ENCODE data around the gene CRIP1. TPM values are rescaled to one million over a fixed set of nuclear protein-coding genes. Genes with fewer than 3 reads are reported as not detected.
A peak's percentile ranks its signal among the peaks of the same experiment; 100 is the strongest.

Gene CRIP1
- total RNA-seq, 1 donor from 2014 or later = 29.5 TPM

DNA sequence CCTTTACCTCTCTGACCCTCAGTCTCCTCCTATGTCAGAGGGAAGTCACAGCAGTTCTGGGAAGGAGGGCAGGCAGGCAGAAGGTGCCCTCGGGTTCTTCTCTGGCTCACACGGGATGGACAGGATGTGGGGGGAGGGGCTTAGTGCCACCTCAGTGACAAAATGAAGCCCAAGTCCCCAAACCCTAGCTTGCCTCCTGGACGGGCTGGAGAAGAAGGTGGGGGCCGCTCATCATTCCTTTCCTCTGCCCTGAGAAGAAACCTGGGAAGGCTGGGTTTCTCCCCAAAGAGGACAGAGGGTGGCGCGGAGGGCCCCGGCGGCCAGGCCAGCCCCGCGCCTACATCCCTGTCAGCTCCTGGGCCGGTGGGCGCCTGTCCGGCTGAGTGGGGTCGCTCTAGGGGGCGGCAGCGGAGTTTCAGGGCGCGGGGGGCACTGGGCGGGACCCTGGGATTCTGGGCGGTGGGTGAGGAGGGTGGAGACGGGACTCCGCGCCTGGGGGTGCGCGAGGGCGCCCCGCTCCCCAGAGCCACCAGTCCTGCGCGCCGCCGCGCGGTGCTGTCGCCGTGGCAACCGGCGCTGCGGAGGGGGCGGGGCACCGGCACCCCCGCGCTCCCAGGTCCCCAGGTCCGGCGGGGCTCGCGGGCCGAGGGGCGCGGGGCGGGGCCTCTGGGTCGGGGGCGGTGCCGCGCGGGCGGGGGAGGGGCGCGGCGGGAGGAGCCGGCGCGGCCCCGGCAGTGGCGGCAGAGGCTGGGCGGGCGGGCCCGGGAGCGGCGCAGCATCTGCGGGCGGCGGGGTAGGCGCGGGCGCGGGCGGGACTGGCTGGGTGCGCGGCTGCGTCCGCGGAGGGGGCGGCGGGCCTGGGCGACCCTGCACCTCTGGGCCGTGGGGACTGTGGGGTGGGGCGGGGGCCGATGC is 39.4 kb downstream of the CRIP1 start, which contains the start of gene TMEM121:
Gene TMEM121 (plus strand): TSS at position 723 of the 915 bp plus-strand sequence. CDS start 2,252 bp downstream, outside the sequence.
- H2AFZ ChIP-seq (ENCODE audit: low read depth, low read length) = peak within 1 kb of the TSS; percentile 56
- no peak for DNase-seq (ENCODE audit: low read depth)
- TF ChIP-seq, protein P1, sequence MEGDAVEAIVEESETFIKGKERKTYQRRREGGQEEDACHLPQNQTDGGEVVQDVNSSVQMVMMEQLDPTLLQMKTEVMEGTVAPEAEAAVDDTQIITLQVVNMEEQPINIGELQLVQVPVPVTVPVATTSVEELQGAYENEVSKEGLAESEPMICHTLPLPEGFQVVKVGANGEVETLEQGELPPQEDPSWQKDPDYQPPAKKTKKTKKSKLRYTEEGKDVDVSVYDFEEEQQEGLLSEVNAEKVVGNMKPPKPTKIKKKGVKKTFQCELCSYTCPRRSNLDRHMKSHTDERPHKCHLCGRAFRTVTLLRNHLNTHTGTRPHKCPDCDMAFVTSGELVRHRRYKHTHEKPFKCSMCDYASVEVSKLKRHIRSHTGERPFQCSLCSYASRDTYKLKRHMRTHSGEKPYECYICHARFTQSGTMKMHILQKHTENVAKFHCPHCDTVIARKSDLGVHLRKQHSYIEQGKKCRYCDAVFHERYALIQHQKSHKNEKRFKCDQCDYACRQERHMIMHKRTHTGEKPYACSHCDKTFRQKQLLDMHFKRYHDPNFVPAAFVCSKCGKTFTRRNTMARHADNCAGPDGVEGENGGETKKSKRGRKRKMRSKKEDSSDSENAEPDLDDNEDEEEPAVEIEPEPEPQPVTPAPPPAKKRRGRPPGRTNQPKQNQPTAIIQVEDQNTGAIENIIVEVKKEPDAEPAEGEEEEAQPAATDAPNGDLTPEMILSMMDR (IDR thresholded peaks at IDR 0.05; ENCODE audit: insufficient read depth, low read depth, low read length) = no peak
- no peak for TF ChIP-seq EZH2 (IDR thresholded peaks at IDR 0.05; ENCODE audit: insufficient read depth, low read length)
- Mint-ChIP-seq H3K36me3 (ENCODE audit: low read depth, unreplicated experiment) (no peaks in the 10 kb centered on the region), H3K9me3 (ENCODE audit: unreplicated experiment) (peaks cover 2% of the 10 kb centered on the region), H3K4me3 (ENCODE audit: unreplicated experiment) (peak within 1 kb of the TSS; percentile 69), H3K27ac (ENCODE audit: unreplicated experiment) (no peak within 1 kb of the TSS), H3K27me3 (ENCODE audit: low read depth, unreplicated experiment) (peaks cover 32% of the 10 kb centered on the region), H3K4me1 (ENCODE audit: low read depth, unreplicated experiment) (no peaks in the 10 kb centered on the region)
- no peaks in the 10 kb centered on the region for H3K27me3 ChIP-seq (ENCODE audit: insufficient read depth, low read length)
- H4K20me1 ChIP-seq (ENCODE audit: insufficient read depth, low read length) = no peaks in the 10 kb centered on the region
- FAIRE-seq = no peak
- peak within 1 kb of the TSS; percentile 52 for H3K9ac ChIP-seq (ENCODE audit: low read length)
- peak within 1 kb of the TSS; percentile 28 for H3K4me3 ChIP-seq (ENCODE audit: insufficient read depth, low read depth, low read length)
- no peaks in the 10 kb centered on the region for H3K79me2 ChIP-seq (ENCODE audit: insufficient read depth, low read length)
- no peak within 1 kb of the TSS for H3K27ac ChIP-seq (ENCODE audit: low read depth, low read length)
- peak within 1 kb of the TSS; percentile 87 for H3K4me2 ChIP-seq (ENCODE audit: low read length)
- no peaks in the 10 kb centered on the region for H3K36me3 ChIP-seq (ENCODE audit: insufficient read depth, low read length)
- H3K4me1 ChIP-seq (ENCODE audit: insufficient read depth, low read length) = peaks cover 7% of the 10 kb centered on the region
- H3K9me3 ChIP-seq (ENCODE audit: insufficient read depth, low read depth, low read length) = no peaks in the 10 kb centered on the region

DNA sequence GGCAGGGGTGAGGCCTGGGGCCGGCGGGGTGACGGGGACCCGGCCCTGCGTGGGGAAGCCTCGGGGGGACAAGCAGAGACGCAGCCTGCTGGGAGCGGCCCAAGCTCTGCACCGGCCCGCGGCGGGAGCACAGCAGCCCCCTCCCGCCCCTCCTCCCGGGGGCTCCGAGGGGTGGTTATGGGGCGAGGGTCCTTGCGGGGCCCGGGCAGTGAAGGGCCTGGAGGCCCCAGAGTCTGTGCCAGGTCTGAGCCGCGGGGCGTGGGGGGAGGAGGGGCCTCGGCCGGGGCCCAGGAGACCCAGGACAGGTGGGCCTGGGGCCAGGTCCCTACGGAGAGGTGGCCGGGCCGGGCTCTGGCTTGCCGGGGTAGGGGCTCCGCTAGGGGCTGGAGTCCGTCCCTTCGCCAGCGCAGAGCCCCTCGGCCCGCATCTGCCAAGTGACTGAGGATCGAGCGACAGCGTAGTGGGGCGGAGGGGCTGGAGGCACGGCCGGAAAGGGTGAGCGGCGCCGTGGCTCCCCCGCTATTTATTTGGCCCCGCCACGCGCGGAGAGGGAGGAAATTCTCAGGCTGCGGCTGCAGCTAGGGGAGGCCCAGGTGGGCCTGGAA is 40.2 kb downstream of the CRIP1 start:
- Mint-ChIP-seq H3K27me3 (ENCODE audit: low read depth, unreplicated experiment) (peaks cover 28% of the 10 kb centered on the region), H3K36me3 (ENCODE audit: low read depth, unreplicated experiment) (no peaks in the 10 kb centered on the region), H3K4me3 (ENCODE audit: unreplicated experiment) (no peak overlapping the region), H3K4me1 (ENCODE audit: low read depth, unreplicated experiment) (no peaks in the 10 kb centered on the region), H3K9me3 (ENCODE audit: unreplicated experiment) (peaks cover 2% of the 10 kb centered on the region), H3K27ac (ENCODE audit: unreplicated experiment) (no peak overlapping the region)
- H3K9me3 ChIP-seq (ENCODE audit: insufficient read depth, low read depth, low read length) = no peaks in the 10 kb centered on the region
- peak overlapping the region; percentile 52 for H3K9ac ChIP-seq (ENCODE audit: low read length)
- H2AFZ ChIP-seq (ENCODE audit: low read depth, low read length) = peak overlapping the region; percentile 56
- peak overlapping the region; percentile 87 for H3K4me2 ChIP-seq (ENCODE audit: low read length)
- H4K20me1 ChIP-seq (ENCODE audit: insufficient read depth, low read length) = no peaks in the 10 kb centered on the region
- no peaks in the 10 kb centered on the region for H3K27me3 ChIP-seq (ENCODE audit: insufficient read depth, low read length)
- peaks cover 7% of the 10 kb centered on the region for H3K4me1 ChIP-seq (ENCODE audit: insufficient read depth, low read length)
- DNase-seq (ENCODE audit: low read depth) (no peak), FAIRE-seq (no peak)
- TF ChIP-seq, protein P1 (IDR thresholded peaks at IDR 0.05; ENCODE audit: insufficient read depth, low read depth, low read length) = no peak
- TF ChIP-seq EZH2 (IDR thresholded peaks at IDR 0.05; ENCODE audit: insufficient read depth, low read length) = no peak
- H3K36me3 ChIP-seq (ENCODE audit: insufficient read depth, low read length) = no peaks in the 10 kb centered on the region
- no peak overlapping the region for H3K27ac ChIP-seq (ENCODE audit: low read depth, low read length)
- H3K79me2 ChIP-seq (ENCODE audit: insufficient read depth, low read length) = no peaks in the 10 kb centered on the region
- H3K4me3 ChIP-seq (ENCODE audit: insufficient read depth, low read depth, low read length) = peak overlapping the region; percentile 28
